ENCODE data around the gene KCNA3. TPM values are rescaled to one million over a fixed set of nuclear protein-coding genes. Genes with fewer than 3 reads are reported as not detected.

The KCNA3 gene
- total and polyA plus RNA-seq, 2 of the 4 experiments (the other 2 are of a cell fraction), result under 0.01 to 0.09 TPM

GRCh38 chr1:110697606-110698005, 22.9 kb upstream of the KCNA3 start:
- H3K4me2 ChIP-seq (ENCODE audit: low read depth, low read length), result no peak overlapping the region
- no CpG with 5 or more reads among the region's 4 CpGs for WGBS, 2 experiments (ENCODE audit: extremely low coverage in 2 of 2, insufficient read length in 1 of 2)
- H3K4me3 ChIP-seq (ENCODE audit: insufficient read depth, low read depth, low read length), result no peak overlapping the region
- DNase-seq, result no peak
- no peak overlapping the region for H2AK5ac ChIP-seq (ENCODE audit: low read depth, low read length)
- no peak overlapping the region for H2BK15ac ChIP-seq (ENCODE audit: low read depth, low read length)
- H2BK120ac ChIP-seq (ENCODE audit: low read depth, low read length), result no peak overlapping the region
- H3K14ac ChIP-seq (replicated peaks; ENCODE audit: low read depth, low read length), result no peak overlapping the region
- H3K27ac ChIP-seq (ENCODE audit: insufficient read depth, low read length), result no peak overlapping the region
- dilution Hi-C loops (cut with HindIII; ENCODE audit: low sequenced_read_pairs, unreplicated experiment), result no loop called here
- no peaks in the 10 kb centered on the region for H3K79me1 ChIP-seq (ENCODE audit: low read depth in 1 of 2, low read length in 2 of 2)
- no peak overlapping the region for H4K8ac ChIP-seq (ENCODE audit: low read depth in 2 of 2, low read length in 2 of 2)
- H3K9ac ChIP-seq (ENCODE audit: low read depth, low read length), result no peak overlapping the region
- H3K23ac ChIP-seq (ENCODE audit: low read depth, low read length), result no peak overlapping the region
- no peaks in the 10 kb centered on the region; the same call in 1 of the 2 replicates for H3K27me3 ChIP-seq (ENCODE audit: control insufficient read depth, insufficient read depth, low read length)
- POLR2A ChIA-PET (ENCODE audit: unreplicated experiment), result no interaction called here
- no peak overlapping the region for H4K5ac ChIP-seq (ENCODE audit: low read depth, low read length)
- H2BK20ac ChIP-seq (ENCODE audit: low read depth, low read length), result no peak overlapping the region
- H2AK9ac ChIP-seq (replicated peaks; ENCODE audit: low read depth, low read length, poor library complexity), result no peak overlapping the region
- no peaks in the 10 kb centered on the region for H3K9me1 ChIP-seq (ENCODE audit: insufficient read depth, low read length)
- H2AFZ ChIP-seq (replicated peaks; ENCODE audit: low read length, poor library complexity), result no peak overlapping the region
- H3K36me3 ChIP-seq (ENCODE audit: control insufficient read depth, insufficient read depth, low read length), result no peaks in the 10 kb centered on the region
- H3K18ac ChIP-seq (ENCODE audit: low read depth, low read length), result no peak overlapping the region
- intact Hi-C loops (cut with micrococcal nuclease), result no loop called here
- in situ Hi-C loops (cut with MboI; ENCODE audit: low sequenced_read_pairs), result no loop called here
- H2BK5ac ChIP-seq (ENCODE audit: low read depth, low read length, poor library complexity, severe bottlenecking), result no peak overlapping the region
- CTCF ChIA-PET, result no interaction called here
- TF ChIP-seq RCOR1 (IDR thresholded peaks at IDR 0.05; ENCODE audit: insufficient replicate concordance, low read length) (no peak), CTCF (conservative IDR thresholded peaks at IDR 0.05; ENCODE audit: low read depth, low read length) (no peak), ELK1 (IDR thresholded peaks at IDR 0.05; ENCODE audit: borderline replicate concordance, low read depth, low read length) (no peak)
- no peak for ATAC-seq (ENCODE audit: low read depth)
- no peaks in the 10 kb centered on the region for H3K9me3 ChIP-seq (ENCODE audit: control insufficient read depth, insufficient read depth, low read length)
- H4K91ac ChIP-seq (ENCODE audit: insufficient read depth, low read depth, low read length), result no peak overlapping the region
- H3K56ac ChIP-seq (ENCODE audit: extremely low read depth, insufficient read depth, low read length), result no peak overlapping the region
- H3K4ac ChIP-seq (ENCODE audit: low read depth, low read length), result no peak overlapping the region
- no peaks in the 10 kb centered on the region for H4K20me1 ChIP-seq (ENCODE audit: insufficient read depth, low read length)
- H3K4me1 ChIP-seq (ENCODE audit: control insufficient read depth, insufficient read depth, low read length), result no peaks in the 10 kb centered on the region
- no TSS peak for BruUV-seq (replicated peaks)
